ENCODE data around the gene MORC1. TPM values are rescaled to one million over a fixed set of nuclear protein-coding genes. Genes with fewer than 3 reads are reported as not detected.

The MORC1 gene
- total and polyA plus RNA-seq, 7 donors = not detected

DNA sequence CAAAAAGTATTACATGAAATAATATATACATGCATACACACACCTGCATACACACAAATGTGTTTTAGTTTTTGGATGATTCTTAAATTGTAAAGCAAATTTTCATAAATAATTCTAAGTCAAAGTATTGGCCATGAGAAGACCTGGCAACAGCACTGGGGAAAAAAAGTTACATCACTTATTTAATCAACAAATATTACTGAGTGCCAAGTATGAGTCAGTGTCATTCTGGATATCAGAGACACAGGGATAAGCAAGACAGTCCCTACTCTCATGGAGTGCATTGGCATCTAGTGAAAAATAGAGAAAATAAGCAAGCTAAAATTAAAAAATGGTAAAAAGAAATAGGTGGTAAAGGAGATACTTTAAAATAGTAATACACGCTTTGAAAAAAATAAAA is 134.9 kb downstream of the MORC1 start:
- Histone ChIP-seq H3K4me1 (no peaks in the 10 kb centered on the region), H3K4me3 (no peak overlapping the region), H3K9me3 (no peaks in the 10 kb centered on the region), H3K27ac (no peak overlapping the region), H3K27me3 (ENCODE audit: insufficient read depth in 3 of 3, low read length in 2 of 3) (no peaks in the 10 kb centered on the region), H3K36me3 (ENCODE audit: insufficient read depth in 1 of 2, low read depth in 1 of 2) (no peaks in the 10 kb centered on the region)
- DNase-seq (no peak), ATAC-seq (no peak)
- WGBS, 3 donors = 97 to 98% (median 98%) methylated on average over 1 of the region's 1 CpG
- intact Hi-C loops (cut with DNase I) = no loop called here
- TF ChIP-seq, protein P1, sequence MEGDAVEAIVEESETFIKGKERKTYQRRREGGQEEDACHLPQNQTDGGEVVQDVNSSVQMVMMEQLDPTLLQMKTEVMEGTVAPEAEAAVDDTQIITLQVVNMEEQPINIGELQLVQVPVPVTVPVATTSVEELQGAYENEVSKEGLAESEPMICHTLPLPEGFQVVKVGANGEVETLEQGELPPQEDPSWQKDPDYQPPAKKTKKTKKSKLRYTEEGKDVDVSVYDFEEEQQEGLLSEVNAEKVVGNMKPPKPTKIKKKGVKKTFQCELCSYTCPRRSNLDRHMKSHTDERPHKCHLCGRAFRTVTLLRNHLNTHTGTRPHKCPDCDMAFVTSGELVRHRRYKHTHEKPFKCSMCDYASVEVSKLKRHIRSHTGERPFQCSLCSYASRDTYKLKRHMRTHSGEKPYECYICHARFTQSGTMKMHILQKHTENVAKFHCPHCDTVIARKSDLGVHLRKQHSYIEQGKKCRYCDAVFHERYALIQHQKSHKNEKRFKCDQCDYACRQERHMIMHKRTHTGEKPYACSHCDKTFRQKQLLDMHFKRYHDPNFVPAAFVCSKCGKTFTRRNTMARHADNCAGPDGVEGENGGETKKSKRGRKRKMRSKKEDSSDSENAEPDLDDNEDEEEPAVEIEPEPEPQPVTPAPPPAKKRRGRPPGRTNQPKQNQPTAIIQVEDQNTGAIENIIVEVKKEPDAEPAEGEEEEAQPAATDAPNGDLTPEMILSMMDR (IDR thresholded peaks at IDR 0.05) = no peak

DNA sequence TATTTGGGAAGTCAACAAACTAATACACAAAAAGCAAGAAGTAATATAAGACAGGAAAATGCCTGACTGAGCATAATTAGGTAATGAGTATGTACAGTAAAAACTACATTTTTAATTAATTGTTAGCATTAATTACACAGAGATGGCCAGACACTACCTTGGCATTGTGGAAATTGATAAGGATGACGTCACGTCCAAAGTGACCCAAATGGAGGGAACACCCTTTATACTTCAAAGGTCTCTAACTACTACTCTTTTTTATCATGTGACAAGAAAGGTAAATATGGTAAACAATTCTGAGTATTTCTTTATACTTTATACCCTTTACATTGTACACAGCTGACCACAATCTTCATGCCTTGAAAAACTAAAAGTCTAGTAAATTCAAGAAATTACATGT is 141.9 kb downstream of the MORC1 start:
- no peak overlapping the region for H3K27ac ChIP-seq
- WGBS, 3 donors = 45 to 87% (median 59%) methylated on average over 2 of the region's 2 CpGs
- TF ChIP-seq, protein P1 (IDR thresholded peaks at IDR 0.05) = no peak
- ATAC-seq (no peak), DNase-seq (no peak)
- no peaks in the 10 kb centered on the region for H3K36me3 ChIP-seq (ENCODE audit: insufficient read depth in 1 of 2, low read depth in 1 of 2)
- intact Hi-C loops (cut with DNase I) = no loop called here
- H3K4me3 ChIP-seq = no peak overlapping the region
- H3K27me3 ChIP-seq (ENCODE audit: insufficient read depth in 3 of 3, low read length in 2 of 3) = no peaks in the 10 kb centered on the region
- H3K9me3 ChIP-seq = no peaks in the 10 kb centered on the region
- no peaks in the 10 kb centered on the region for H3K4me1 ChIP-seq

DNA sequence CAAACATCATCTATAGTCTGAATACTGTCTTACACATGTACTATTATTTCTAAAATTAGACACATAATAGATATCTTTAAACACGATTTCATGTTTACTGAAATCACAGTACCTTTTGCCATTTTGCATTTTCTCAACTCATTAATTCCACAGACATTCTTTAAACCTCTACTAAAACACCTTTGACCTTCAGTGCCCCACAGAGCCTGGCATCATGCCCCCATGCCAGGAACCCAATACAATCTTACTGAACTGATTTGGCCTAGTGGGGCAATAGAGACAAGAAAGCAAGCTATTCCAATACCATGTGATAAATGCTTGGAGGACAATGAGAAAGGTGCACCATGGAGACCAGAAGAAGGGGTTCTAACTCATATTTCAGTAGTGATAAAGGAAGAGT is 144.9 kb downstream of the MORC1 start:
- Histone ChIP-seq H3K4me1 (no peaks in the 10 kb centered on the region), H3K4me3 (no peak overlapping the region), H3K36me3 (ENCODE audit: insufficient read depth in 1 of 2, low read depth in 1 of 2) (no peaks in the 10 kb centered on the region), H3K27me3 (ENCODE audit: insufficient read depth in 3 of 3, low read length in 2 of 3) (no peaks in the 10 kb centered on the region), H3K9me3 (no peaks in the 10 kb centered on the region), H3K27ac (no peak overlapping the region)
- 76 to 90% (median 86%) methylated on average over 1 of the region's 1 CpG for WGBS, 3 donors
- intact Hi-C loops (cut with DNase I) = no loop called here
- DNase-seq (no peak), ATAC-seq (no peak)
- TF ChIP-seq, protein P1 (IDR thresholded peaks at IDR 0.05) = no peak

DNA sequence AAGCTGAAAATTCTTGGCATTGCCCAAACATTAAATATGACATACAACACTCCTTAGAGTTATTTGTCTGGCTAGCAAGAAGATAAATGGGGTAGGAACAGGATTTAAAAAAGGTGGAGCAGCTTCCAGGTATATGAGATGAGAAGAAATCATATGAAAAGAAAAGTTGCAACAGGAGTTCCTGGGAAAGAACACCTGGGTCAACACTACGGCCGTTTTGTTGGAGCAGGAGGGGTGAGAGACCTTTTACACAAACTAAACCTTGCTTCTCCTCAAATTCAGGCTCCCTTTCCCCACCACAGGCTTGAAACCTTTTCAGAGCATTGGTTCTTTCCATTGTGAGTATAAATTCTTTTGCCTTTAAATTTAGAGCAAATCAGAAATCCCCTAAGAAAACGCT is 145.5 kb downstream of the MORC1 start:
- ATAC-seq (no peak), DNase-seq (no peak)
- Histone ChIP-seq H3K27ac (no peak overlapping the region), H3K4me3 (no peak overlapping the region), H3K36me3 (ENCODE audit: insufficient read depth in 1 of 2, low read depth in 1 of 2) (no peaks in the 10 kb centered on the region), H3K27me3 (ENCODE audit: insufficient read depth in 3 of 3, low read length in 2 of 3) (no peaks in the 10 kb centered on the region), H3K9me3 (no peaks in the 10 kb centered on the region), H3K4me1 (no peaks in the 10 kb centered on the region)
- intact Hi-C loops (cut with DNase I) = no loop called here
- TF ChIP-seq, protein P1 (IDR thresholded peaks at IDR 0.05) = no peak
- WGBS, 3 donors = 73 to 75% (median 75%) methylated on average over 3 of the region's 3 CpGs

DNA sequence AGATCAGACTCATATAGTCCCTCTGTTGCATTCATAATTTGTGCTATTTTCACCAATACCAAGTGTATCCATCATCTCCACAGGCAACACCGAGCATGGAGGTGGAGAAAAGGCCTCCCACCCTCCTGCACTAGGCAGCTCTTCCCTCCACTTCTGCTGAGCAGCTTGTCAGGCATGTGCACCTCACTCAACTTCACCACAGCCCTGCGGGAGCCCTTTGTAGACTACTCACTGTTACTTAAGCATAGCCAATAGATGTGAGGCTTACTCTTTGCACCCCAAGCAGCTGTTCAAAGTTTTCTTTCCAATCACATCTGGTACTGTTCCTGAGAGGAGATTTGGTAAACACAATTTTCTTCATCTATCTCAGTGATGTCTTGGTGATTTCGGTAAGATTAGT is 147.4 kb downstream of the MORC1 start:
- WGBS, 3 donors = 46 to 53% (median 52%) methylated on average over 3 of the region's 3 CpGs

More for the DNA sequence above, 147.4 kb downstream of the MORC1 start:
- TF ChIP-seq, protein P1 (IDR thresholded peaks at IDR 0.05) = no peak
- no peaks in the 10 kb centered on the region for H3K9me3 ChIP-seq
- H3K36me3 ChIP-seq (ENCODE audit: insufficient read depth in 1 of 2, low read depth in 1 of 2) = no peaks in the 10 kb centered on the region
- H3K27me3 ChIP-seq (ENCODE audit: insufficient read depth in 3 of 3, low read length in 2 of 3) = no peaks in the 10 kb centered on the region
- H3K4me1 ChIP-seq = no peaks in the 10 kb centered on the region
- ATAC-seq (no peak), DNase-seq (no peak)
- no peak overlapping the region for H3K27ac ChIP-seq
- H3K4me3 ChIP-seq = no peak overlapping the region
- intact Hi-C loops (cut with DNase I) = no loop called here
